ENCODE data around the gene AAK1.
A peak's percentile ranks its signal among the peaks of the same experiment; 100 is the strongest.
"Not testable (repeated sequence)": the region's sequence is repeated elsewhere in the genome, so short reads cannot be mapped to it uniquely, and the experiment has no call there.

AAK1 gene

GRCh38 chr2:69624611-69625010, 18.9 kb downstream of the AAK1 start:
- no peaks in the 10 kb centered on the region for H3K27me3 Mint-ChIP-seq
- H3K4me3 Mint-ChIP-seq, result no peak overlapping the region
- H3K27ac Mint-ChIP-seq, result no peak overlapping the region
- no peaks in the 10 kb centered on the region for H3K9me3 Mint-ChIP-seq
- DNase-seq, result no peak
- no peak for ATAC-seq
- peaks cover 12% of the 10 kb centered on the region for H3K36me3 Mint-ChIP-seq (ENCODE audit: low read depth)
- H3K4me1 Mint-ChIP-seq, result no peaks in the 10 kb centered on the region

- H3K4me1 Mint-ChIP-seq, result no peaks in the 10 kb centered on the region
- no peak overlapping the region for H3K4me3 Mint-ChIP-seq
- H3K27ac Mint-ChIP-seq, result no peak overlapping the region
- H3K9me3 Mint-ChIP-seq, result no peaks in the 10 kb centered on the region
- DNase-seq (no peak), ATAC-seq (no peak)
- H3K36me3 Mint-ChIP-seq (ENCODE audit: low read depth), result peaks cover 12% of the 10 kb centered on the region
- H3K27me3 Mint-ChIP-seq, result no peaks in the 10 kb centered on the region
Measured at GRCh38 chr2:69624131-69624530, 19.4 kb downstream of the AAK1 start.

GRCh38 chr2:69623236-69623635, 20.3 kb downstream of the AAK1 start:
- Mint-ChIP-seq H3K4me3 (peak overlapping the region; percentile 63), H3K9me3 (no peaks in the 10 kb centered on the region), H3K36me3 (ENCODE audit: low read depth) (peaks cover 12% of the 10 kb centered on the region), H3K4me1 (no peaks in the 10 kb centered on the region), H3K27me3 (no peaks in the 10 kb centered on the region), H3K27ac (peak overlapping the region; percentile 80)
- no peak for ATAC-seq
- no peak for DNase-seq

GRCh38 chr2:69622805-69623204, 20.7 kb downstream of the AAK1 start:
- H3K27ac Mint-ChIP-seq, result peak overlapping the region; percentile 80
- peaks cover 12% of the 10 kb centered on the region for H3K36me3 Mint-ChIP-seq (ENCODE audit: low read depth)
- H3K4me1 Mint-ChIP-seq, H3K27me3 Mint-ChIP-seq, ATAC-seq, DNase-seq, H3K9me3 Mint-ChIP-seq: not testable (repeated sequence)
- peak overlapping the region; percentile 63 for H3K4me3 Mint-ChIP-seq

- ATAC-seq, DNase-seq, H3K27ac Mint-ChIP-seq, H3K4me1 Mint-ChIP-seq, H3K4me3 Mint-ChIP-seq, H3K27me3 Mint-ChIP-seq, H3K9me3 Mint-ChIP-seq: not testable (repeated sequence)
- H3K36me3 Mint-ChIP-seq (ENCODE audit: low read depth), result peaks cover 12% of the 10 kb centered on the region
Measured at GRCh38 chr2:69622017-69622540, 21.5 kb downstream of the AAK1 start.

GRCh38 chr2:69621440-69621839, 22.1 kb downstream of the AAK1 start:
- Mint-ChIP-seq H3K27me3 (no peaks in the 10 kb centered on the region), H3K36me3 (ENCODE audit: low read depth) (peaks cover 12% of the 10 kb centered on the region), H3K9me3 (no peaks in the 10 kb centered on the region), H3K4me3 (no peak overlapping the region), H3K27ac (peak overlapping the region; percentile 61), H3K4me1 (no peaks in the 10 kb centered on the region)
- ATAC-seq, result peak; percentile 33
- no peak for DNase-seq

GRCh38 chr2:69620870-69621269, 22.7 kb downstream of the AAK1 start:
- Mint-ChIP-seq H3K4me3 (no peak overlapping the region), H3K27ac (no peak overlapping the region), H3K4me1 (no peaks in the 10 kb centered on the region), H3K9me3 (no peaks in the 10 kb centered on the region), H3K27me3 (no peaks in the 10 kb centered on the region), H3K36me3 (ENCODE audit: low read depth) (peaks cover 12% of the 10 kb centered on the region)
- ATAC-seq (no peak), DNase-seq (no peak)

GRCh38 chr2:69619725-69620124, 23.8 kb downstream of the AAK1 start:
- H3K27ac Mint-ChIP-seq, result no peak overlapping the region
- H3K4me1 Mint-ChIP-seq, result no peaks in the 10 kb centered on the region
- peaks cover under 1% of the 10 kb centered on the region for H3K9me3 Mint-ChIP-seq
- DNase-seq, result no peak
- peak; percentile 44 for ATAC-seq
- H3K4me3 Mint-ChIP-seq, result no peak overlapping the region
- no peaks in the 10 kb centered on the region for H3K27me3 Mint-ChIP-seq
- H3K36me3 Mint-ChIP-seq (ENCODE audit: low read depth), result peaks cover 22% of the 10 kb centered on the region

- no peak for DNase-seq
- peaks cover 10% of the 10 kb centered on the region for H3K9me3 Mint-ChIP-seq
- no peak for ATAC-seq
- H3K4me3 Mint-ChIP-seq, result no peak overlapping the region
- H3K27ac Mint-ChIP-seq, result no peak overlapping the region
- H3K36me3 Mint-ChIP-seq (ENCODE audit: low read depth), result peaks cover 33% of the 10 kb centered on the region
- no peaks in the 10 kb centered on the region for H3K27me3 Mint-ChIP-seq
- no peaks in the 10 kb centered on the region for H3K4me1 Mint-ChIP-seq
Measured at GRCh38 chr2:69618362-69618761, 25.2 kb downstream of the AAK1 start.

GRCh38 chr2:69617744-69618143, 25.8 kb downstream of the AAK1 start:
- ATAC-seq (no peak), DNase-seq (no peak)
- Mint-ChIP-seq H3K4me3 (no peak overlapping the region), H3K4me1 (no peaks in the 10 kb centered on the region), H3K27me3 (no peaks in the 10 kb centered on the region), H3K27ac (no peak overlapping the region), H3K36me3 (ENCODE audit: low read depth) (peaks cover 33% of the 10 kb centered on the region), H3K9me3 (peaks cover 10% of the 10 kb centered on the region)

GRCh38 chr2:69616755-69617154, 26.8 kb downstream of the AAK1 start:
- DNase-seq, result peak; percentile 58
- Mint-ChIP-seq H3K36me3 (ENCODE audit: low read depth) (peaks cover 39% of the 10 kb centered on the region), H3K4me1 (peaks cover 2% of the 10 kb centered on the region), H3K4me3 (peak overlapping the region; percentile 48), H3K9me3 (peaks cover 10% of the 10 kb centered on the region), H3K27me3 (no peaks in the 10 kb centered on the region), H3K27ac (peak overlapping the region; percentile 89)
- ATAC-seq, result peak; percentile 69

- Mint-ChIP-seq H3K4me3 (no peak overlapping the region), H3K9me3 (peaks cover 10% of the 10 kb centered on the region), H3K27me3 (no peaks in the 10 kb centered on the region), H3K36me3 (ENCODE audit: low read depth) (peaks cover 41% of the 10 kb centered on the region), H3K4me1 (peaks cover 5% of the 10 kb centered on the region), H3K27ac (peak overlapping the region; percentile 71)
- no peak for ATAC-seq
- DNase-seq, result no peak
Measured at GRCh38 chr2:69615969-69616368, 27.6 kb downstream of the AAK1 start.

- H3K36me3 Mint-ChIP-seq (ENCODE audit: low read depth), result peaks cover 48% of the 10 kb centered on the region
Measured at GRCh38 chr2:69615078-69615625, 28.4 kb downstream of the AAK1 start.

GRCh38 chr2:69612707-69613106, 30.8 kb downstream of the AAK1 start:
- Mint-ChIP-seq H3K9me3 (peaks cover 14% of the 10 kb centered on the region), H3K27me3 (no peaks in the 10 kb centered on the region), H3K4me1 (peaks cover 23% of the 10 kb centered on the region), H3K27ac (no peak overlapping the region), H3K4me3 (no peak overlapping the region), H3K36me3 (ENCODE audit: low read depth) (peaks cover 52% of the 10 kb centered on the region)
- ATAC-seq, result no peak
- no peak for DNase-seq

More at GRCh38 chr2:69615078-69615625, 28.4 kb downstream of the AAK1 start:
- Mint-ChIP-seq H3K27me3 (no peaks in the 10 kb centered on the region), H3K9me3 (peaks cover 12% of the 10 kb centered on the region), H3K4me1 (peaks cover 9% of the 10 kb centered on the region), H3K27ac (peak overlapping the region; percentile 71), H3K4me3 (no peak overlapping the region)
- DNase-seq, result no peak
- no peak for ATAC-seq

GRCh38 chr2:69612200-69612599, 31.3 kb downstream of the AAK1 start:
- Mint-ChIP-seq H3K4me1 (peaks cover 28% of the 10 kb centered on the region), H3K27ac (no peak overlapping the region), H3K27me3 (no peaks in the 10 kb centered on the region), H3K36me3 (ENCODE audit: low read depth) (peaks cover 53% of the 10 kb centered on the region), H3K9me3 (peaks cover 14% of the 10 kb centered on the region), H3K4me3 (no peak overlapping the region)
- DNase-seq (no peak), ATAC-seq (no peak)

- peaks cover 67% of the 10 kb centered on the region for H3K4me1 Mint-ChIP-seq
- no peak for DNase-seq
- H3K4me3 Mint-ChIP-seq, result no peak overlapping the region
- no peaks in the 10 kb centered on the region for H3K27me3 Mint-ChIP-seq
- no peak for ATAC-seq
- peak overlapping the region; percentile 7 for H3K27ac Mint-ChIP-seq
- H3K9me3 Mint-ChIP-seq, result peaks cover 5% of the 10 kb centered on the region
- peaks cover 49% of the 10 kb centered on the region for H3K36me3 Mint-ChIP-seq (ENCODE audit: low read depth)
Measured at GRCh38 chr2:69608109-69608508, 35.4 kb downstream of the AAK1 start.

Measured in activated naive CD8-positive, alpha-beta T cell treated with anti-CD3 and anti-CD28 coated beads, Interleukin-2, amount 50 U/mL, for 24 hours (primary cell).